DMS79 treated with DMSO at 0.1 percent for 48 hours (cell line): Measurements from ENCODE around the gene CORO1C.
A peak's percentile ranks its signal among the peaks of the same experiment; 100 is the strongest.

Source experiments
- DNase-seq: peaks from one replicate; lab custom pipeline; 2025; lab: John Stamatoyannopoulos, UW

Gene CORO1C

GRCh38 chr12:108724054-108724889 lies 7.0 kb downstream of the CORO1C start:
- DNase-seq = no peak

GRCh38 chr12:108722992-108723766 lies 8.1 kb downstream of the CORO1C start:
- no peak for DNase-seq

DNA sequence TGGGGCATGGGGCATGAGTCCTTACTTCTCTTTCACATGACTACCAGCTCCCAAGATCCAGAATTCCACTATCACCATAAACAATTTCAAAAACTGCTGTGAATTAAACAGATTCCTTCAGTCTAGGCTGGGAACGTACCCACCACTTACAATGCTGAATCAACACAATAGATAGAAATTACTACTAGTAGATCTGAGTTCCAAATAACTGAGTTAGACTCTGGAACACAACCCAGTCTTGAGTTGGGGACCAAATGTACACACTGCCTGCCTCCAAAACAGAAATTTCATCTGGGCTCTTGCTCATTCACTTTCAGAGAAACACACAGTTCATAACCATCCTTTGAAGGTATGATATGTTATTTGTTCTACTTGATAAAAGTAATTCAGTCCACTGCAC lies 8.9 kb downstream of the CORO1C start:
- no peak for DNase-seq

DNA sequence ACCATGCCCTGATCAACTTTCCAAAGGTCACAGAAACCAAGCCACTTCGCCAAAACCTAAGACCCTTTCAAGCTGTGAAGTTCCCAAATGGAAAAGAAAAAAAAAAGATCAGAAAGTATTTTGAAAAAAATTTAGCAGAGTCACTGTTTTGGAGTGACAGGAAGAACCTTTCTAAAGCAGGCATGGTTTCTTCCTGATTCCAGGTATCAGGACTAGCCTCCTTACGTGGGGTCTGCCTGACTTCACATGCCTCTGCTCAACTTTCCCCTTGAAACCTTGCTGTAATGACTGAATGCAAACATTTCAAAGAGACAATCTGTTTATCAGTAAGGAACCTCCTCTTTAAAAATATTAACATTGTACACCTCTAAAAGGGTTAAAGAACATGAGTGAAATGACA lies 9.5 kb downstream of the CORO1C start:
- no peak for DNase-seq

- DNase-seq = no peak
Observed at GRCh38 chr12:108720757-108721514, 10.4 kb downstream of the CORO1C start.

- no peak for DNase-seq
Observed at GRCh38 chr12:108717243-108717642, 14.1 kb downstream of the CORO1C start.

DNA sequence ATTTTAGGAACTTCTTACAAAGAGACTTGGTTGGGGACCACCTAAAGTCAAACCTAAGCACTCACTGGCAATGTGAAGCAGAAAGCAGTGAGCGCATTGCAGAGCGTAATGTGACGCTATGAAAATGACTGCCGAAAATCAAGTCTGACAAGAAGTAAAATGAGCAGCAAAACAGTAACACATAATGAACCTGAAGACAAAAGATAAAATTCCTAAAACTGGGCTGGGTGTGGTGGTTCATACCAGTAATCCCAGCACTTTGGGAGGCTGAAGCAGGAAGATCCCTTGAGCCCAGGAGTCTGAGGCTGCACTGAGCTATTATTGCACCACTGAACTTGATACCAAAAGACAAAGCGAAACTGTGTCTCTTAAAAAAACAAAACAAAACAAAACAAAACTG lies 16.5 kb downstream of the CORO1C start:
- no peak for DNase-seq

DNA sequence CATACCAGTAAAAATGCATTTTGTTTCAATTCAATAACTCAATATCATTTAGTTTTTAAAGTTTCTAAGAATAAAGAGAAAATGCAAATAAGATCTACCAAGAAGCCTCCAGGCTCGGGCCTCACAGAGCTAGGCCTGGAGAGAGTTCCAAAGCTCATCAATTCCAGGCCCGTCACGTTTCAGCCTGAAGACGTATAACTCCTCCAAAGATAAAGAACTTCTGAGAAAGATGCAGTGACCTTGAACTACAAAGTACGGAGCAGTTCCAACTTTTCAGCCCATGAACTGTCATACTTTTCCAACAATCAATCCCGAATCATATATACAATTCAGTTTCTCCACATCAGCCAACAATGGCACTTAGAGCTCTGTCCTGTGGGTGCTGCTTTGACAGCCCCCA lies 17.8 kb downstream of the CORO1C start:
- DNase-seq = no peak

DNA sequence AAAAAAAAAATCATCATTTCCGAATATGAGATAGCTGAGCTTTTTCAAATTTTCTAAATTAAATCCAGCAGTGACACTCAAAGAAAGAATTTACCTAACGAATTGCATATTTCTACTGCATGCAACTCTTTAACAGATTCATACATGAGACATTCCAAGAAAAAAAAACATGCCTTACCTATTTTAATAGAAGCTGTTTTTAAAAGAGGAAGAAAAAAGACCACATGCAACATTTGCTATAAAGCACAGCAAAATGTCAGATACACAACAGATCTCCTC lies 18.5 kb downstream of the CORO1C start:
- DNase-seq = no peak

DNA sequence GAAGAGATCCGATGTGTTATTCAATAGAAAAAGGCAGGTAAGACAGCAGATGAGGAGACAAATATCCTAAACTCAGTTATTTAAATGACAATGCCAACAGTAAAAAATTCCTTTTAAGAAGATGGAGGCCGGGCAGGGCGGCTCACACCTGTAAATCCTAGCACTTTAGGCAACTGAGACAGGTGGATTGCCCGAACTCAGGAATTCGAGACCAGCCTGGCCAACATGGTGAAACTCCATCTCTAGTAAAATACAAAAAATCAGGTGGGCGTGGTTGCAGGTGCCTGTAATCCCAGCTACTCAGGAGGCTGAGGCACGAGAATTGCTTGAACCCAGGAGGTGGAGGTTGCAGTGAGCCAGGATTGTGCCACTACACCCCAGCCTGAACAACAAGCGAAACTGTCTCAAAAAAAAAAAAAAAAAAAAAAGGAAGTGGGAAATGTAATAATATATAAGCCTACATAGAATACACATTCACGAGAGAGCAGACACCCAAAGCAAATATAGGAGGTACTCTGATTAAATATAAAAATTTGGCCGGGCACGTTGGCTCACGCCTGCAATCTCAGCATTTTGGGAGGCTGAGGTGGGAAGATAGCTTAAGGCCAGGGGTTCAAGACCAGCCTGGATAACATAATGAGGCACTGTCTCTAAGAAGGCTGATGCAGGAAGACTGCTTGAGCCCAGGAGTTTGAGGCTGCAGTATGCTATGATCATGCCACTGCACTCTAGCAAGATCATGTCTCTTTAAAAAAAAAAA lies 19.0 kb downstream of the CORO1C start:
- no peak for DNase-seq

DNA sequence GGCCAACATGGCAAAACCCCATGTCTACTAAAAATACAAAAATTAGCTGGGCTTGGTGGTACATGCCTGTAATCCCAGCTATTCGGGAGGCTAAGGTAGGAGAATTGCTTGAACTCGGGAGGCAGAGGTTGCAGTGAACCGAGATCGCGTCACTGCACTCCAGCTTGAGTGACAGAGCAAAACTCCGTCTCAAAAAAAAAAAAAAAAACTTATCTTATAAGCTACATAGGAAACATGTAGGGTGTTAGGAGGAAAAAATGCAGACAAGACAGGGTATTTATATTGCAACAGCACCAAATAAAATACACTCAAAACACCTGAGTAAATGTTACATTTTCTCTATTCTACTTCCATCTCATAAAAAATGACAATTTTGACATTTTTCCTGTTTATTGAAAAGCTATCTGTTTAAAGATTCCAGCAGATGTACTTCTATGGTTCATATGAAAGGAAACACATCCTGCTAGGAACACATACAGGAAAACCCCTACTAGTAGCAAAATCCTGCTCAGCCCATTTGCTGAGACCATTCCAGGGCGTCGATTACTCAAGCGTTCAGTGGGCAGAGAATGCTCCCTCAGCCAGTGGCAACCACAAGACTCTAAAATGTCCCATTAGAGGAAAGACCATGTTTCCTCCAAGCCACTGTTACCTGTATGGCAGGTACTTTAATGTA lies 19.7 kb downstream of the CORO1C start:
- no peak for DNase-seq

GRCh38 chr12:108709697-108710096 lies 21.6 kb downstream of the CORO1C start:
- DNase-seq = no peak

- DNase-seq = no peak
Observed at GRCh38 chr12:108704527-108704926, 26.8 kb downstream of the CORO1C start.

DNA sequence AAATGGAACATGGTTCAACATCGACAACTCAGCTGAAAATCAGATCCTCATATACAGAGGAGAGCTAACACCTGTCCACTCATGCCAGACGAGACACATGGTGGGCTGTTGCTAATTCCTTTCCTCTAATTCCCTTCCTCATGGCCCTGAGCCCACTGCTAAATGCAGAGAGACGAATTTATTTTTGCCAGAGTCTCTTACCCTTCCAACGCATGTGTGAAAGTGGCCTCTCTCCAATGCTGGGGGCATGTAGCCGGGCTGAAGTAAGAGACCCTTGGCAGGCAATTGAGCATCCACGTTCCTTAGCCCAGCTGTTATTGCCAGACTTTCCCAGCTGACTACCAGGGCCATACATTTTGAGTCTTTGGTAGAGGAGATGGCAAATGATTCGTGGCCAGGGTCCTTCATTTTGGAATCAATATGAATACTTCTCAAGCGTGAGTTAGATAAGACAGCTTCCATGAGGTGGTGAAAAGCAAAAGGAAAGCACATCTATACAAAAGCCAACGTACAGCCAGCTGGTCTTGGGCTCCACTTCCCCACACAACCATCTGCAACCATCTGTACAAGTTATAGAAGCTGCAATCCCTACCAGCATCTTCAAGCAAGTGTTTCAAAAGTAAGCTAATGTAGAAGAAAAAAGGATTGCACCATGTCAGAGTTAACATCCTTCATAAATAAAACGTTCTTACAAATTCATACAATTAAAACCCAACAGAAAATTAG lies 28.6 kb downstream of the CORO1C start:
- DNase-seq = peak; percentile 70

DNA sequence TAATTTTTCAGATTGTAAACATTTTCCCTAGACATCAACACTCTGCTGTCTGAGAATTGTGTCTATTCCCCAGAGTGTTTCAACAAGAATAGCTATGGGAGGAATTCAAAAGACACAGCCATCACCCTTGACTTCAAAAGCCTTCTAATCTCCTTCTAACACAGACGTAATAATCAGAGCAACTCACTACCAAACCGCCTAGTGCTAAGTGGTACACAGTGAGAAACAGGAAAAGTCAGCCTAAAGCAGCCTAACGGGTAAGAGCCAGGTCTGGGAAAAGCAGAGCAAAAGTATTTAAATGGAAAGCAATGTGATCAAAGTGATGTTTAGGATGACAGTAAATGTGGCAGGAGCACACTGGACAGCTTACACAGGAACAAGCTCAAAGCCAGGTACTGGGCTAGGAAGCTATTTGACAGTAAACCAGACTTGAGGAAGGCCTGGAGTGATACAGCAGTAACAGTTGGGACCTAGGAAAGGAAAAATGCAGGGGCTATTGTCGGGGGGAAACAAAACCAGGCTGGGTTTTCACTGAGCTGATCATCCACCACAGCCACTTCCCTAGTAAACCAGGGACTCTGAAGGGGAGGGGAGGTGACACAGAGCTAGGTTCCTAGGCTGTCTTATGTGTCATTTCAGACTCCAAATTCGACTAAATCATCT lies 29.4 kb downstream of the CORO1C start:
- DNase-seq = peak; percentile 63

GRCh38 chr12:108700833-108701541 lies 30.3 kb downstream of the CORO1C start:
- no peak for DNase-seq

DNA sequence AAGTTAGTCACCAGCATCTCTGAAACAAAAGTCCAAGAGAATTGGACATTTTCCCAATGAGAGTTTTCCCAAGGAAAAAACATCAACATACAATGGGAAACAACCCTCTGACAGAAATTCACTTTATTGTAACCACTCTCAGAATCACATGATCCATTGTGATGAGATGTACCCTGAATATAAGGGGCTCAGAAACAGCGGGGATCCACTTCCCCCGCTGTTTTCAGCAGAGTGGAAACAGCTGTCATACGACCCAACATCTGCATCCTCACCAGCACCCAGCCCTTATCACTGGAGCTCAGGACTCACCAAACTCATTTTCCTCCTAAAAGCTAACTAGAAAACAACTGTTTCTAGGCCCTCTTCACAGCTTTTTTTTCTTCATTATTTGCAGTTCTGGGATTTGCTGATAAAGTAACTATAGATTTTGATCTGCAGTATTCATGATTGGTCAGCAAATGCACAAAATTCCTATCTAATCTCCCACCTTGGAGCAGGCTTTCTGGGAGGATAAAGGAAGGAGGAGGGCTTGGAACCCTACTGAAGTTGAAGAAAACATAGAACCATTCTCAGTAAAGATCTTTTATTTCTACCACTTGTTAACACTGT lies 31.3 kb downstream of the CORO1C start:
- no peak for DNase-seq

GRCh38 chr12:108697905-108698304 lies 33.4 kb downstream of the CORO1C start:
- peak; percentile 81 for DNase-seq

- DNase-seq = no peak
Observed at GRCh38 chr12:108696996-108697290, 34.4 kb downstream of the CORO1C start.
